ENCODE measurements around the gene LEFTY1.

LEFTY1 gene

GRCh38 chr1:225897595-225898514 is 8.9 kb upstream of the LEFTY1 start:
- Histone ChIP-seq H3K4me1 (ENCODE audit: insufficient read depth, low read length) (peaks cover 18% of the 10 kb centered on the region), H3K36me3 (ENCODE audit: insufficient read depth, low read length) (no peaks in the 10 kb centered on the region), H3K79me2 (ENCODE audit: insufficient read depth, low read length) (no peaks in the 10 kb centered on the region), H3K27me3 (ENCODE audit: insufficient read depth, low read length, poor library complexity) (no peaks in the 10 kb centered on the region), H2AFZ (ENCODE audit: low read depth, low read length) (no peak overlapping the region), H3K4me3 (ENCODE audit: low read depth in 1 of 2, low read length in 2 of 2) (no peak overlapping the region), H3K9ac (ENCODE audit: low read depth, low read length) (no peak overlapping the region), H4K20me1 (ENCODE audit: insufficient read depth, low read length) (no peaks in the 10 kb centered on the region), H3K9me3 (ENCODE audit: insufficient read depth, low read length, severe bottlenecking) (no peaks in the 10 kb centered on the region), H3K27ac (ENCODE audit: low read length) (no peak overlapping the region), H3K4me2 (ENCODE audit: insufficient read depth, low read length) (no peak overlapping the region)
- no peak for TF ChIP-seq CTCF (IDR thresholded peaks at IDR 0.05; ENCODE audit: borderline replicate concordance, extremely low read depth, low read length, poor library complexity, severe bottlenecking)
- TF ChIP-seq EZH2 (IDR thresholded peaks at IDR 0.05; ENCODE audit: borderline replicate concordance, low read depth, low read length, severe bottlenecking): no peak
- ATAC-seq (ENCODE audit: insufficient read depth, low read depth): no peak
- no peak for DNase-seq

DNA sequence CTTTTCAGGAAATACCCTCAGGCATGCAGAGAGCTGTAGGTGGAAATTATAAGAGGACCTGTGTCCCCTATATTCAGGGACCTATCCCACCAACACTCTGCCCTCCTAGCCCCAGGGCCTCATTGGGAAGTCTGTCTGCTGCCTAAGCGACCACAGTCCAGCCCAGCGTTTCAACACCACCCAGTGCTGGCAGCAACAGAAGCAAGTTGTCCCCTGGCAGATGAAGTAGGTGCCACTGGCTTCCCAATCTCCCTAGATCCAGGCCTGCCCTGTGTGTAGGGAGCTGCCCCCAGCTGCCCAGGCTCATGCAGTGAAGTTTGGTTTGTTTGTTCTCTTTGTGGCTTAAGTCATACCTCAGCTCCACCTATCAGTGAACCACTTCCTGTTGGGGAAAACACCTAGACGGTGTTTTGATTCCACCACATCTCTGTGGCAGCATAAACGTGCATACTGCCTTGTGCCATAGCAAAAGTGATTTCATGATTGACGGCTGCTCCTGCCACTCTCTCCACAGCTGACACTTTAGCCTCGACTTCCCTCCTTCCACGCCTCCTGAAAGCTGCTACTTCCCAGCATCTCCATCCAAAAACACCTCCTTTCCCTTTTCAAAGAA is 8.1 kb upstream of the LEFTY1 start:
- Histone ChIP-seq H3K4me1 (ENCODE audit: insufficient read depth, low read length) (peaks cover 18% of the 10 kb centered on the region), H4K20me1 (ENCODE audit: insufficient read depth, low read length) (no peaks in the 10 kb centered on the region), H3K9ac (ENCODE audit: low read depth, low read length) (no peak overlapping the region), H3K4me2 (ENCODE audit: insufficient read depth, low read length) (no peak overlapping the region), H2AFZ (ENCODE audit: low read depth, low read length) (no peak overlapping the region), H3K36me3 (ENCODE audit: insufficient read depth, low read length) (no peaks in the 10 kb centered on the region), H3K9me3 (ENCODE audit: insufficient read depth, low read length, severe bottlenecking) (no peaks in the 10 kb centered on the region), H3K4me3 (ENCODE audit: low read depth in 1 of 2, low read length in 2 of 2) (no peak overlapping the region), H3K79me2 (ENCODE audit: insufficient read depth, low read length) (no peaks in the 10 kb centered on the region), H3K27ac (ENCODE audit: low read length) (no peak overlapping the region), H3K27me3 (ENCODE audit: insufficient read depth, low read length, poor library complexity) (no peaks in the 10 kb centered on the region)
- DNase-seq (peak; percentile 59), ATAC-seq (ENCODE audit: insufficient read depth, low read depth) (peak; percentile 98)
- TF ChIP-seq CTCF (IDR thresholded peaks at IDR 0.05; ENCODE audit: borderline replicate concordance, extremely low read depth, low read length, poor library complexity, severe bottlenecking) (no peak), EZH2 (IDR thresholded peaks at IDR 0.05; ENCODE audit: borderline replicate concordance, low read depth, low read length, severe bottlenecking) (no peak)

DNA sequence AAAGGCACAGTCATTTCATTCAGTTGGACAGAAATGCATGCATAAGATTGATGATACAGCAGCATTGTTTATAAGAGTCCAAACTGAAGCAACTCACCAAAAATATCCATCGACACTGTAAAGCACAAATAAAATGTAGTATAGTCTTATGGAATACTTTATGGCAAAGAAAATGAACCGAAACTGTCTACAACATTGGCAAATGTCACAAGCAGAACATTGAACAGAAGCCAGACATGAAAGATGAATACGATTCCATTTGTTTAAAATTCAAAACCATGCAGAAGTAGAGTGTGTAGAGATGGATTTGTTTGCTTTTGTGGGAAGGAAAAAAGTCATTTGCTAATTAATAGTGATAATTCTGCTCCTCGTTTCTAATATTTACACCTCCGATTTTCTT is 7.5 kb upstream of the LEFTY1 start:
- Histone ChIP-seq H3K9ac (ENCODE audit: low read depth, low read length) (no peak overlapping the region), H2AFZ (ENCODE audit: low read depth, low read length) (no peak overlapping the region), H4K20me1 (ENCODE audit: insufficient read depth, low read length) (no peaks in the 10 kb centered on the region), H3K4me1 (ENCODE audit: insufficient read depth, low read length) (peaks cover 18% of the 10 kb centered on the region), H3K9me3 (ENCODE audit: insufficient read depth, low read length, severe bottlenecking) (no peaks in the 10 kb centered on the region), H3K27me3 (ENCODE audit: insufficient read depth, low read length, poor library complexity) (no peaks in the 10 kb centered on the region), H3K4me3 (ENCODE audit: low read depth in 1 of 2, low read length in 2 of 2) (no peak overlapping the region), H3K79me2 (ENCODE audit: insufficient read depth, low read length) (no peaks in the 10 kb centered on the region), H3K4me2 (ENCODE audit: insufficient read depth, low read length) (no peak overlapping the region), H3K27ac (ENCODE audit: low read length) (no peak overlapping the region), H3K36me3 (ENCODE audit: insufficient read depth, low read length) (no peaks in the 10 kb centered on the region)
- DNase-seq: no peak
- no peak for ATAC-seq (ENCODE audit: insufficient read depth, low read depth)
- no peak for TF ChIP-seq EZH2 (IDR thresholded peaks at IDR 0.05; ENCODE audit: borderline replicate concordance, low read depth, low read length, severe bottlenecking)

- DNase-seq (no peak), ATAC-seq (ENCODE audit: insufficient read depth, low read depth) (no peak)
- no peak for TF ChIP-seq EZH2 (IDR thresholded peaks at IDR 0.05; ENCODE audit: borderline replicate concordance, low read depth, low read length, severe bottlenecking)
- no peak for TF ChIP-seq CTCF (IDR thresholded peaks at IDR 0.05; ENCODE audit: borderline replicate concordance, extremely low read depth, low read length, poor library complexity, severe bottlenecking)
- no peaks in the 10 kb centered on the region for H3K36me3 ChIP-seq (ENCODE audit: insufficient read depth, low read length)
- H3K4me2 ChIP-seq (ENCODE audit: insufficient read depth, low read length): no peak overlapping the region
- H3K27me3 ChIP-seq (ENCODE audit: insufficient read depth, low read length, poor library complexity): no peaks in the 10 kb centered on the region
- no peaks in the 10 kb centered on the region for H4K20me1 ChIP-seq (ENCODE audit: insufficient read depth, low read length)
- H3K9me3 ChIP-seq (ENCODE audit: insufficient read depth, low read length, severe bottlenecking): no peaks in the 10 kb centered on the region
- H3K9ac ChIP-seq (ENCODE audit: low read depth, low read length): no peak overlapping the region
- no peak overlapping the region for H3K4me3 ChIP-seq (ENCODE audit: low read depth in 1 of 2, low read length in 2 of 2)
- H3K4me1 ChIP-seq (ENCODE audit: insufficient read depth, low read length): peaks cover 6% of the 10 kb centered on the region
- no peak overlapping the region for H3K27ac ChIP-seq (ENCODE audit: low read length)
- H2AFZ ChIP-seq (ENCODE audit: low read depth, low read length): no peak overlapping the region
- no peaks in the 10 kb centered on the region for H3K79me2 ChIP-seq (ENCODE audit: insufficient read depth, low read length)
Measured at GRCh38 chr1:225892307-225892706, 3.4 kb upstream of the LEFTY1 start.

Data from DND-41 (cell line).